ENCODE measurements around the gene PXDN.

DNA sequence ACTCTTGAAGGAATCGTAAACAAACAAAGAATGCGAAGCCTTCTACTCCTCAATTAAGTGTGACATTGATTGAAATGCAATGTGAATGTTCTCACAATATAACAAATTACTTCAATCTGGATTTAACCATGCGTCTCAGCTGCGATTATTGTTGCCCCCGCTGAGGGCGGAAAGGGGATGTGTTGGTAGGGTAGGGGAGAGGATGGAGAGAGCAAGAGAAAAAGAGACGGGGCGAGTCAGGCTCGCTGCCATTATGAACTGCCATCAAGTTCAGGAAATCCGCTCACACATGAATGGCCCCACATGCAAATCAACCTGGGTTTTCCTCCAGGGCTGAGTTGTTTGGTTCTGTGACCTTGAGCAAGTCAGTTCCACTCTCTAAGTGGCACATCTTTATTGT lies 129.8 kb downstream of the PXDN start:
- TF ChIP-seq, protein P1, sequence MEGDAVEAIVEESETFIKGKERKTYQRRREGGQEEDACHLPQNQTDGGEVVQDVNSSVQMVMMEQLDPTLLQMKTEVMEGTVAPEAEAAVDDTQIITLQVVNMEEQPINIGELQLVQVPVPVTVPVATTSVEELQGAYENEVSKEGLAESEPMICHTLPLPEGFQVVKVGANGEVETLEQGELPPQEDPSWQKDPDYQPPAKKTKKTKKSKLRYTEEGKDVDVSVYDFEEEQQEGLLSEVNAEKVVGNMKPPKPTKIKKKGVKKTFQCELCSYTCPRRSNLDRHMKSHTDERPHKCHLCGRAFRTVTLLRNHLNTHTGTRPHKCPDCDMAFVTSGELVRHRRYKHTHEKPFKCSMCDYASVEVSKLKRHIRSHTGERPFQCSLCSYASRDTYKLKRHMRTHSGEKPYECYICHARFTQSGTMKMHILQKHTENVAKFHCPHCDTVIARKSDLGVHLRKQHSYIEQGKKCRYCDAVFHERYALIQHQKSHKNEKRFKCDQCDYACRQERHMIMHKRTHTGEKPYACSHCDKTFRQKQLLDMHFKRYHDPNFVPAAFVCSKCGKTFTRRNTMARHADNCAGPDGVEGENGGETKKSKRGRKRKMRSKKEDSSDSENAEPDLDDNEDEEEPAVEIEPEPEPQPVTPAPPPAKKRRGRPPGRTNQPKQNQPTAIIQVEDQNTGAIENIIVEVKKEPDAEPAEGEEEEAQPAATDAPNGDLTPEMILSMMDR (IDR thresholded peaks at IDR 0.05; ENCODE audit: low read depth, low read length, poor library complexity, severe bottlenecking) = no peak
- TF ChIP-seq EZH2phosphoT487 (IDR thresholded peaks at IDR 0.05; ENCODE audit: borderline replicate concordance, low read length) = no peak

All from DOHH2 (cell line).